ENCODE measurements around the gene SMAD3. TPM values are rescaled to one million over a fixed set of nuclear protein-coding genes. Genes with fewer than 3 reads are reported as not detected.
A peak's percentile ranks its signal among the peaks of the same experiment; 100 is the strongest.

Gene SMAD3
- total RNA-seq, 2 donors from 2014 or later, result 19.7 to 52.4 TPM

- no peak for TF ChIP-seq POLR2A (IDR thresholded peaks at IDR 0.05)
- no peak for TF ChIP-seq CTCF (IDR thresholded peaks at IDR 0.05)
- ATAC-seq (peak; percentile 39), DNase-seq (peak in 2 of 4 donors; percentile 30 to 40)
- intact Hi-C loops (cut with DNase I), result no loop called here
- Histone ChIP-seq H3K27ac (peak overlapping the region in 3 of 4 donors; percentile 13 to 51 (median 38)), H3K9me3 (no peaks in the 10 kb centered on the region), H3K36me3 (replicated peaks in 1 of 2; ENCODE audit: insufficient read depth in 1 of 2, low read depth in 2 of 2) (no peaks in the 10 kb centered on the region), H3K4me3 (no peak overlapping the region), H3K27me3 (no peaks in the 10 kb centered on the region), H3K4me1 (peaks cover 95% of the 10 kb centered on the region)
- WGBS, 2 donors, result 40 to 61% methylated on average over 3 of the region's 3 CpGs
These were observed 20.6 kb downstream of the SMAD3 start for GRCh38 chr15:67085818-67086636.

- Histone ChIP-seq H3K36me3 (replicated peaks in 1 of 2; ENCODE audit: insufficient read depth in 1 of 2, low read depth in 2 of 2) (no peaks in the 10 kb centered on the region), H3K9me3 (no peaks in the 10 kb centered on the region), H3K27ac (peak overlapping the region in 1 of 4 donors; percentile 51), H3K4me3 (no peak overlapping the region), H3K27me3 (no peaks in the 10 kb centered on the region), H3K4me1 (peaks cover 95% of the 10 kb centered on the region)
- intact Hi-C loops (cut with DNase I), result no loop called here
- TF ChIP-seq POLR2A (IDR thresholded peaks at IDR 0.05) (no peak), CTCF (IDR thresholded peaks at IDR 0.05) (no peak)
- DNase-seq (no peak), ATAC-seq (no peak)
- 72 to 84% methylated on average over 3 of the region's 3 CpGs for WGBS, 2 donors
These were observed 21.2 kb downstream of the SMAD3 start for GRCh38 chr15:67086637-67086914.

- H3K27ac ChIP-seq, result peak overlapping the region in 3 of 4 donors; percentile 26 to 37 (median 26)
- intact Hi-C loops (cut with DNase I), result no loop called here
- no peak for ATAC-seq
These were observed 22.2 kb downstream of the SMAD3 start for GRCh38 chr15:67087507-67088172.

GRCh38 chr15:67089217-67090193 lies 24.1 kb downstream of the SMAD3 start:
- DNase-seq (peak in 2 of 4 donors; percentile 19 to 60), ATAC-seq (peak; percentile 24)
- Histone ChIP-seq H3K36me3 (replicated peaks in 1 of 2; ENCODE audit: insufficient read depth in 1 of 2, low read depth in 2 of 2) (no peaks in the 10 kb centered on the region), H3K27ac (peak overlapping the region; percentile 35 to 74 (median 54)), H3K9me3 (no peaks in the 10 kb centered on the region), H3K27me3 (no peaks in the 10 kb centered on the region), H3K4me3 (no peak overlapping the region), H3K4me1 (peaks cover 85% of the 10 kb centered on the region)
- intact Hi-C loops (cut with DNase I), result no loop called here
- TF ChIP-seq POLR2A (IDR thresholded peaks at IDR 0.05), result no peak
- no peak for TF ChIP-seq CTCF (IDR thresholded peaks at IDR 0.05)
- 47 to 58% methylated on average over 14 to 15 of the region's 15 CpGs for WGBS, 2 donors

More at GRCh38 chr15:67087507-67088172, 22.2 kb downstream of the SMAD3 start:
- Histone ChIP-seq H3K9me3 (no peaks in the 10 kb centered on the region), H3K4me1 (peaks cover 95% of the 10 kb centered on the region), H3K36me3 (replicated peaks in 1 of 2; ENCODE audit: insufficient read depth in 1 of 2, low read depth in 2 of 2) (no peaks in the 10 kb centered on the region), H3K27me3 (no peaks in the 10 kb centered on the region), H3K4me3 (no peak overlapping the region)
- 19 to 25% methylated on average over 6 of the region's 6 CpGs for WGBS, 2 donors
- DNase-seq, result no peak
- no peak for TF ChIP-seq POLR2A (IDR thresholded peaks at IDR 0.05)
- TF ChIP-seq CTCF (IDR thresholded peaks at IDR 0.05), result no peak

Data from body of pancreas (tissue), 4 donors.